HG02623 (cell line): ENCODE results near the gene PPT2.
"Not testable (repeated sequence)": the region's sequence is repeated elsewhere in the genome, so short reads cannot be mapped to it uniquely, and the experiment has no call there.

Source experiments
- ATAC-seq: cut with Tn5 transposase; IDR thresholded peaks from one replicate; pipeline ENCODE4 v1.9.1; 2021; ENCODE audit warnings: moderate library complexity; ENCODE audit not compliant: unreplicated experiment

The PPT2 gene

DNA sequence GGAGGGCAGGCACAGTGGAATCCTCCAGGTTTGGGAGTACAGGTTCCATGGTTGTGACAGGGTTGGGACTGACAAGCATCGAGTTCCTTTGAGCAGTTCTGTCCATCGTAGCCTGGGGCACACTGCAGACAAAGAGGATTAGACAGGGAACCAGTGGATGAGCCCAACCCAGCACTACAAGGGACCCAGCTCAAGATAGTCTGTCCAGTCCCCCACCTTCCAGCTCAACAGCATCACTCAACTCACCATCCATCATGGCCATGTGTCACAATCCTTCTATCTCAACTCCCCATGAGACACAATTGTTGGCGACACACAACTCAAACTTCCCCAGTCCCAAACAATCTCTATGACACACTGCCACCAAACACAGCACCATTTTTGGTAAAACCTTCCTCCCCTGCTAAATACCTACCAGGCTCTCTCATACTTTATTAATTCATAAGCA lies 50.4 kb downstream of the PPT2 start:
- ATAC-seq: no peak

DNA sequence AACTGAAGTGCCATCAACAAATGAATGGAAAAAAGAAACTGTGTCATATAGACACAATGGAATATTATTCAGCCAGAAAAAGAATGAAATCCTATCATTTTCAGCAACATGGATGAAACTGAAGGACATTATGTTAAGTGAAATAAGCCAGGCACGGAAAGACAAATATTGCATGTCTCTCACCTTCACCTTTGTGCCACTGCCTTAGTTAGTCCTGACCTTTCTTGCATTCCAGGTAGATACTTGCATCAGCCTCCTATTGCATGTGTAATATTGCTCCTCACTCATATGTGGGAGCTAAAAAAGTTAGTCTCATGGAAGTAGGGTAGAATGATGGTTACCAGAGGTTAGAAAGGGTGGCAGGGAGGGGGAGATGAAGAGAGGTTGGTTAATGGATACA lies 55.1 kb downstream of the PPT2 start:
- no peak for ATAC-seq

DNA sequence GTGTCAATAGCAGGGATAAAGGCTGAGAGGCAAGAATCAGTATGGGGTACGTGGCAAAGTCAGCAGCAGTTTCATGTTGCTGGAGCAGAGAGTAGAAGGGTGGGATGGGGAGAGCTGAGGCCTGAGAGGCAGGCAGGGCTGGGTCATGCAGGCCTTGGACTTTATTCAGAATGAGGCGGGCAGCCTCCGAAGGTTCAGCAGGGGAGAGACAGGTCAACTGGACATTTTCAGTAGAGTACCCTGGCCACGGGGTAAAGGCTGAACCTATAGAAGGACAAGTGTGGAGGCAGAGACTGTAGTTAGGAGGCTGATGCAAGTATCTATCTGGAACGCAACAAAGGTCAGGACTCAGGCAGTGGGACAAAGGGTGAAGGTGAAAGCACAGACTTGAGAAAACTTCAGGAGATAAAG lies 56.3 kb downstream of the PPT2 start:
- no peak for ATAC-seq

DNA sequence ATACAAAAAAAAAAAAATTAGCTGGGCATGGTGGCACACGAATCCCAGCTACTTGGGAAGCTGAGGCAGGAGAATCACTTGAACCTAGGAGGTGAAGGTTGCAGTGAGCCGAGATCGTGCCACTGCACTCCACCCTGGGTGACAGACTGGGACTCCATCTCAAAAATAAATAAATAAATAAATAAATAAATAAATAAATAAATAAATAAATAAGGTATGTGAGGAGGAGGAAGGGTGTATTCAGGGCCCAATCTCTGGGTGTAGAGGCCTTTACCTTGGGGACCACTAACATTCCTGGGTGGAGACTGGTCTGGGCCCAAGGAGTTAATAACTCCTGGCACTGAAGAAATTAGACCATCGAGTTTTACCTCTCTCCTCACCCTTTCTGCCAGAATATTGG lies 57.5 kb downstream of the PPT2 start:
- ATAC-seq: not testable (repeated sequence)

DNA sequence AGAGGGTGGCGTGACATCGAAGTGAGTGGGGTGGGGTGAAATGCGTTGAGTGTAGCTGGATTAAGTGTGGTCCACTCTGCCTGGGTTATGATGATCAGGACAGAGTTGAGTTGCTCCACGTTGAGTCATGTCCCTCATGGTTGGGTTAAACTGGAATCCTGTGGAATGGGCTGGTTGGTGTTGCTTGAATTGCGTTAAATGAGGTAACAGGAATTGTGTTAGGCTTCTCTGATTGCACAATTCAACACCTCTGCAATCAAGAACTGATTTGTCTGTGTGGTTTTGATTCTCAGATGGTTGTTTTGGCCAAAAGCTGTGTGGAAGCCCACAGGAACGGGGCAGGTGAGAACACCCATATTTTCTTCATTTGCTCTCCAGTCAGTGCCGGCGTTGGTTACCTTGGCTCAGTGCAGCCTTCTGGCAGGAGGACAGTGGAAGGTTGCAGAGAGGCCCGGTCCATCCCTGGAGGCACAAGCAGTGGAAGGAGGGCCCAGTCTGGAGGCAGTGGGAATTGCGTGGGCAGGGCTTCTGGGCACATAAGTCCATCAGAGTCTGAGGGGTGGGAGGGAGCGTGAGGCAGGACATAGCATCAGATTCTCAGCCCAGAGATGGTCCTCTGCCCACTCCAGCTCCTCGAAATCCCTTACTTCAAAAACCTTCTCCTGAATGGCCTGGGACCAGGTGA lies 58.3 kb downstream of the PPT2 start:
- ATAC-seq: no peak
